Activated CD8-positive, alpha-beta memory T cell treated with anti-CD3 and anti-CD28 coated beads for 48 hours (primary cell): ENCODE measurements around the gene AMELY.
"Not testable (repeated sequence)": the region's sequence is repeated elsewhere in the genome, so short reads cannot be mapped to it uniquely, and the experiment has no call there.

Source experiments
- DNase-seq, 3 experiments: peaks; one replicate each; pipeline ENCODE4 v3.0.0-alpha.2; 2020; ENCODE audit warnings: low read depth in 2 of 3, low spot score in 2 of 3

AMELY gene, protein sequence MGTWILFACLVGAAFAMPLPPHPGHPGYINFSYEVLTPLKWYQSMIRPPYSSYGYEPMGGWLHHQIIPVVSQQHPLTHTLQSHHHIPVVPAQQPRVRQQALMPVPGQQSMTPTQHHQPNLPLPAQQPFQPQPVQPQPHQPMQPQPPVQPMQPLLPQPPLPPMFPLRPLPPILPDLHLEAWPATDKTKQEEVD

DNA sequence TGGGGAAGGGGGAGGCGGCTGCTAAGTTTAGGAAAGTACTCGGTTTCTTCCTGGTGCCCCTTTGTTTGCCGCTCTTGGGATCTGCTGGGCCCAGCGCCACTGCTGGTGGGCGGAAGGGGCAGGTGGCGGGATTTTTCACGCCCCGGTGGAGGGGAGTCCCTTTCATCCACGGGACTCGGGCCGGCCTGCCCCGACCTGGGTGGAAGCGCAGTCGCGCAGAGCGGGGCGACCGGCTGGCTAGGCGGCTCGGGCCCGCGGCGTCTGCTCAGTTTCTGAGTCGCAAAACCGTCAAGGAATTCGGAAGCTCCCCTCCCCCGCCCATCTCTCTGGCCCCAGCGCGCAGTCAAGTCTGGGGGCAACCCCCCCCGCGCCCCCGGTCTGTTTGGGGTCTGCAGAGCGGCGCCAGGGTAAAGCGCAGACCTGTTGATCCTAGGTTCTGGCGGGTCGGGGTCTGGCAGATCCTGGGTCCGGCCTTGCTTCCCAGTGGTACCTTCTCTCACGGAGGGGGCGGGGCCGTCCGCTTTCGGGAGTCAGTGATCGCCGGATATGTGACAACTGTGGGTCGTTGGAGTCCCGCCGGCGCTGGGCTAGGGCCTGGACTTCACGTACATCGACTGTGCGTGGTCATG lies at the start of gene AMELY:
AMELY (minus strand) TSS at position 500 of the 629 bp plus-strand sequence. CDS start 39,144 bp downstream, outside the sequence.
- DNase-seq = no peak

DNA sequence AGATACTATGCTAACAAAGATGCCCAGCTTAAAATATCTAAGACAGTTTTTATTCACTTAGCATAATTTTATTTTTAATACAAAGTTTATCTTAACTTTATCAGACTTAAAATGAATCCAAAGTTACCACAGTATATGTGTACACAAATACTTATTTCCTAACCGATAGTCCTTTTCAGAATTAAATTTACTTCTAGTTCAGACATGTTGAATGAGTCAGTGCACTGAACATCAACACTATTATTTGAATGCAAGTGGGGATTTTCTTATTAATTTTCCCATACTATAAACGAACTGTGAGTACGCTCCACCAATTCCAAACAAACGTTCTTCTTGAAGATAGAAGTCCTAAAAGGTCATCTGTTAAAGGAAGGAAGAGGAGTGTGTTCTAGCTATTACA lies 38.4 kb upstream of the AMELY start:
- DNase-seq = no peak

DNA sequence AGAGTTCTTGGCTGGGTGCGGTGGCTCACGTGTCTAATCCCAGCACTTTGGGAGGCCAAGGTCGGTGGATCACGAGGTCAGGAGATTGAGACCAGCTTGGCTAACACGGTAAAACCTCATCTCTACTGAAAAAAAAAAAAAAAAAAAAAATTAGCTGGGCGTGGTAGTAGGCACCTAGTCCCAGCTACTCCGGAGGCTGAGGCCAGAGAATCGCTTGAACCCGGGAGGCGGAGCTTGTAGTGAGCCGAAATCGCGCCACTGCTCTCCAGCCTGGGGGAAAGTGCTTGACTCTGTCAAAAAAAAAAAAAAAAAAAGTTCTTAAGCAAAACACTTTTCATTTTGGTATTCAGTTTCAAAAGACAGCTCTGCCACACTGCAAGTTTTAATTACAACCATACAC lies 36.8 kb upstream of the AMELY start:
- no peak for DNase-seq

DNA sequence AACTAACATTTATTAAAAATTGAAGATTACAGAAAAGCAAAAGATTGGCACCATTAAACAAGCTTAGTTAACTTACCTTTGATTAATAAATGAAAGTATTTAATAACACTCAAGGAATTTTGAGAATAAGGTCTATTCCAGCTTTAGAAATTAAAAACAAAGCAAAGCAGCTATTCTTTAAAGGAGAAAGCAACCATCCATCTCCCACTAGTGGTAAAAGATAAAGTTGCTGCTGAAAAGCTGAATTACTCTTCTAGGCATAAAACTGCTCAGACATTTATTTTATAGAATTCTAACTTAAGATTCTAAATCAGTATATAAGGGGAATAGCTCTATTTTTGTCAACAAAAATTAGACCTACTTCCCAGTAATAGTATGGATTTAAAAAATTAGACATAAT lies 36.1 kb upstream of the AMELY start:
- DNase-seq = no peak

DNA sequence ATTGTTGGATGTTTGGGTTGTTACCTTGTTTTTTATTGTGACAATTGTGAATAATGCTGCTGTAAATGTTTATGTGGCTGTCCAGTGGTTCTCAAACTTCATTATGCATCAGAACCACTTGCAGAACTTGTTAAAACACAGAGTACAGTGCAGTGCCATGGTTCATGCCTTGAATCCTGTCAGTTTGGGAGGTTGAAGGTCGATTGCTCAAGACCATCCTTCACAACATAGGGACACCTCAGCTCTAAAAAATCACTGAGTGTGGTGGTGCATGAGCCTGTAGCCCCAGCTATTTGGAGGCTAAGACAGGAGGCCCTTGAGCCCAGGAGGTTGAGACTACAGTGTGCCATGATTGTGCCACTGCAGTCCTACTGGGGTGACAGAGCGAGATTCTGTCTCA lies 23.9 kb upstream of the AMELY start:
- DNase-seq = no peak

DNA sequence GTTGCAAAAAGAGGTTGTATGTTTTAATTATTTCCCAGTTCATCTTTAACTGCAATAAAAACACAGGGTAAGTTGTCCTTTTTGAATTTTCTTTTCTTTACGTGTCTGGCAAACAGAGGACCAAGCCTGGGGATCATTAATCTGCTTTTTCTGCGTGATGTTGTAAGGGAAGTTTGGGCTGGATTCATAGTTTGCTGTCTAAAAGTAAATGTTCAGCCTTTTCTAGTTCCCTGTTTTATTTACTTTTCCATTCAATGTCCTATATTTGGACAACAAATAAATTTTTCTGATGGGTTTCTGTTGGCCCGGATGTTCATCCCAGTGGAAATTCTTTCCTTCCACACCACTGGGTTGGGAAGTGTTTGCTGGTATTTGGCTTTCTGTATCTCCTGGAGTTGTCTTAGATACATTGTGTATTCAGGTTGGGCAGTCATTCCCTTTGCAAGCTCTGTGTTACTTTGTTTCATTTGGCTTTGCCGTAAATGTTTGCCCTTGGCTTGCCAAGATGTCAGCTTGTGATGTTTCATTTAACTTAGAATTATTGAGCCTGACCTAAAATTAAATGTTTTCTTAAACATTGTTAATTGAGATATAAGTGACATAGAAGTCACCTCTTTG lies 20.3 kb upstream of the AMELY start:
- no peak for DNase-seq

DNA sequence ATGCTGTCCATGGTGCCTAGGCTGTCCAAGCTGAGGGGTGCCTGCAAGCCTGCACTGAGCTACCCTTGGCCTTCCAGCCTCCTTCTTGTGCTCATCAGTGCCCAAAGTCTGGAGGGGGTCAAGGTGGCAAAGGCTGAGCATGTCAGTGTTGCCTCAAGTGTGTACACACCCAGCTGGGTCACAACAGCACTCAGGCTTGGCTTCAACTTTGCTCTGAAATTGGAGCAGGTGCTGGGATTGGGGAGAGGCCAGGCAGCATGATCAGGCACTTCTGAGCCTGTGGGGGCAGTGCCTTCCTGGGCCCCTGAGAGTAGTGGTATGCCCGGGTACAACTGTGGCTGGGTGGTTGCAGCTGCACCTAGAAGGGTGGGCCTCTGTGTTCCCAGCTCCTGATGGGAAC lies 17.7 kb upstream of the AMELY start:
- no peak for DNase-seq

DNA sequence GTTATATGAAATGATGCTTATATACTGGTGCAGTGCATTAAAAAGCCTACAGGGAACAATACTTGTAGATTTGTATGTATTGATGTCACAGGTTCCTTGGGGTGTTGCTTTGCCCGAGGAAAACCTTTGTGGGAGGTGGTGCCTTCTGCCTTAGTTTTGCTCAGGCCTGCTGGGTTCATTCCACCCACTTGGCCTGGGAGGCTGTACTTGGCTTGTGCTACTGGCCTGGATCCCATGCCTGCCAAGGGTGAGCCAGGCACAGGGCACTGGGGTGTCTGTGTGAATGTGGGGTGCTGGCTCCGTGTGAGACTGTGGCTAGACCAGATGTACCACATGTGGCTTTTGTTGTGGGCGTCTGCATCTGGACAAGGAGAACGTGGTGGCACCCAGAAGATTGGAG lies 16.7 kb upstream of the AMELY start:
- no peak for DNase-seq

DNA sequence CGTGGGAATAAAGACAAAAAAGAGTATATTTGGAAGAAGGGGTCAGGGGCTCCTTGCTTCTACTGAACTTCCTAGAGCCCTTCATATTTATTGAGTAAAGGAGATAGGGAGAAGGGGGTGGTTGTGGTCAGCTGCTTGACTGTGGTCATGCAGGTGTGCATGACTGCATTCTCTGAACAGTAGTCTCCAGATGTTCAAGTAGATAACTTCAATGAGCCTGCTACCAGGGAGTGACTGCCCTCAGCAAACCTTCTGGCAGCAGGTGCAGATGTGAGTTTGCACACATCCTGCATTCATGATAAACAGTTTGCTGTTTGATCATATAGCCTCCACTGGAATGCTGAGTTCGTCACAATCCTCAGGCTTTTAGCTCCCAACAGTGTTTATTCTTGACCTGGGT lies 9.5 kb upstream of the AMELY start:
- DNase-seq = no peak

DNA sequence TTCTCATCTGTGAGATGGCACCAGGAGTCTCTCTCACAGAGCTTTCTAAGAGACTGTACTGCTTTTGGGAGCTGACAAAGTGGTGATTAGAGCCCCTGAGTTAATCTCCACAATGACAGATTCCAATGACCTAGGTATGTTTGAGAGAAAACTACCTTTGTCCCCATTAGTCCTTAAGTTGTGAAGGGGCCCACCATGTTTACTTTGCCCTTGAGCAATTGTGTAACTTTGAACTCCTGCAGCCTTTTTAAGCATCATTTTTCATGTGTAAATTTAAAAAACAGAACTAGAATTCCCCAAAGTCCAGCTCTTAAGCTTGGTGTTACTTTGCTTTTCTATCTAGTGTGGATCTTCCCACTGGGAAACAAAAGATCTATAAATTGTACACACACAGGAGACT lies 1.8 kb upstream of the AMELY start:
- DNase-seq = no peak

DNA sequence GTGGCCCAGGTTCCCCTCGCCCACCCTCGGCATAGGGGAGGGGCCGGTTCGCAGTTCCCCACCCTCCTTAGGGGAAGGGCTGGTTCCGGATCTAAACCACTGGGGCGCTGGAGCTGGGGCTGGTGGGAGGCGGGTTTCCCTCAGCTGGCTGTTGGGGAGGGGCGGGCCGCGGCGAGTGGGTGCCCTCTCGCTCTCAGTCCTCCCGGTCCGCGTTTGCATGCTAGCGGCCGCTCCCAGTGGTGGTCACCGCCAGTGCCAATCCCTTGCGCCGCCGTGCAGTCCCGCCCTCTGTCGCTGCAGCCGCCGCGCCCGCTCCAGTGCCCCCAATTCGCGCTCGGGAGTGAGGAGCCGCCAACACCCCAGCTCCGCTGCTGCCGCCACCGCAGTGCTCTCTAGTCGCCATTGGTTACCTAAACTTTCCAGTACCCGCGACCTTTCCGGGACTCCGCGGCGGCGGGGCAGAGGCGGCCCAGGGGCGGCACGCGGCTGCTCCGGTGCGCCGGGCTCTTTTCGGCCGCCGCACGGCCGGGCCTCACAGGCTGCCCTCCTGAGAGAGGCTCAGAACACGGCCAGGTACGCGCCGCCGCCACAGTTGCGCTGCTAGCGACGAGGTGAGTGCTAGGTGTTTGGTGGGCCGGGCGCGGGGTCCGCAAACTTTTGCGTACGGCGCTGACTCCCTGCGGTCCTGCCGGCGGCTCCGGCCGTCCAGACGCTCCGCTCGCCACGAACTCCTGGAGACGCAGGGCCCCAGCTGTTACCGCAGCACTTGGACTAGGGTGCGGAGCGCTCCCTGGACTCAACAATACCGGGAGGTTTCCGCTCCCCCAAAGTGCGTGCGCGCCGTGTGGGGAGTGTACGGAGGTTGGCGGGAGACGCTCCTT lies 940 bp downstream of the AMELY start, which contains the start of gene TBL1Y:
TBL1Y (plus strand) TSS at position 326 of the 881 bp plus-strand sequence. CDS start 114,388 bp downstream, outside the sequence.
- DNase-seq = no peak

DNA sequence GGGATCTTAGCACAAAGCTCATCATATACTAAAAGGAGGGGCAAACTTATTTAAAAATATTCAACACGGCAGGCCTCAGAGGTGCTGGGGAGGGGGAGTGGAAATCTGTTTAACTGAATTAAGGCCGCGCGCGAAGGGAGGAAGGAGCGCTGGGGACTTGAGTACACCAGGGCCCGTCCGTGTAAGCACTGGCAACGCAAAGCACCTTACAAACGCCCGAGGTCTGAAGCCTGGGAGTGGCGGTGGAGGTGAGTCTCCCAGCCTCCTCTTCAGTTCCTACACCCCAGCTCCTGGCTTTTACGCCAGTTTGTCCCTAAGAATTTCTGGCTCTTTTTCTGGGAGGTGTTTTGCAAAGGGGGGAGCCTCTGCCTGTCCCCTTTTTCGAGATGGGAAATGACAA lies 1.7 kb downstream of the AMELY start:
- DNase-seq = no peak

DNA sequence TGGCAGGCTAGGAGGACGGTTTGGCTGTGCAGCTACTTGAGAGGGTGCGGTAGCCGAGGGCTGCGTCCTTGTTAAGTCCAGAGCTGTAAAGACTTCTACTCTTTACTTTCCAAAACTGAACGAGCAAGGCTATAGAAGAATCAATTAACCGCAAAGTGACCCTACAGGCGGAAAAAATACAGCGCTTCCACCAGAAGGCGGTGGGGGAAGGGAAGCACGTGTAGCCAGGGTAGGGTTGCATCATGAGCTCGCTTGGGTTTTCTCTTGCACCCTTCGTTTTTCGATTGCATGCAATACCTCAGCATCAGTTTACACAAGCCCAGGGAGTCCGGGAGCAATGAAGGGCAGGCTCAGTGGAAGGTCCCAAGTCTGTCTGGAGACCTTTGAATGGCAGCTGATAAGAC lies 2.4 kb downstream of the AMELY start:
- DNase-seq = no peak

DNA sequence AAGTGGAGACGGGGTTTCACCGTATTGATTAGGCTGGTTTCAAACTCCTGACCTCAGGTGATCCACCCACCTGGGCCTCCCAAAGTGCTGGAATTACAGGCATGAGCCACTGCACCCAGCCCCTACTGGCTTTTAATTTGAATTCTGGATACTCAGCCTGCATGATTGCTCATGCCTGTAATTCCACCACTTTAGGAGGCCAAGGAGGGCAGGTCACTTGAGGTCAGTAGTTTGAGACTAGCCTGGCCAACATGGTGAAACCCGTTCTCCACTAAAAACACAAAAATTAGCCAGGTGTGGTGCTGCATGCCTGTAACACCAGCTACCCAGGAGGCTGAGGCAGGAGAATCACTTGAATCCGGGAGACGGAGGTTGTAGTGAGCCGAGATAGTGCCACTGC lies 3.5 kb downstream of the AMELY start:
- not testable (repeated sequence) for DNase-seq

DNA sequence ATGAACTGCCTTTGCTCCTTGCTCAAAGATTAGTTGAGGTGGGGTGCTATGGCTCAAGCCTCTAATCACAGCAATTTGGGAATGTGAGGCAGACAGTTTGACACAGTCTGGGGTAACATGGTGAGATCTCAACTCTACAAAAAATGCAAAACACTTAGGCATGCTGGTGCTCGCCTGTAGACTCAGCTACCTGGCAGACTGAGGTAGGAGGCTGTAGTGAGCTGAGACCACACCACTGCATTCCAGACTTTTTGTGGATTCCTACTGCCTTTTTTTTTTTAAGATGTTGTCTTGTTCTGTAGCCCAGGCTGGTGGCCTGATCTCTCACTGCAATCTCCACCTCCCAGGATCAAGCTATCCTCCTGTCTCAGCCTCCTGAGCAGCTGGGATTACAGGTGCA lies 4.0 kb downstream of the AMELY start:
- DNase-seq = no peak

DNA sequence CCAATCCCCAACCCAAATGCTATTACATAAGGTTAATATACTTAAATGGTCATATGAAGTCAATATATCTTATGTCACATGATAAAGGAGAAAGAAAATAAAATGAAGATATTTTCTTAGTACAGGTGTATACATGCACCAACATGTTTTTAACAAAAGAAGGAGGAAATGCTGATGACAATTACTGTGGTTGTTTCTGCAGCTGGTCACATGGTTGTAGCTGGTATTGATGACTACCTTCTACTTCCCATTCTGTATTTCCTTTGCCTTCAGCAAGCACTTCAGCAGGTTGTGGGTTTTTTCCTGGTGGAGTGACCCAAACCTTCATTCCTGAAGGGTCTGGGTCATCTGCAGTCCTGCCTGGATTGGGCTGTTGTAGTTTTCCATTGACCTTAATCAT lies 9.4 kb downstream of the AMELY start:
- DNase-seq = not testable (repeated sequence)

DNA sequence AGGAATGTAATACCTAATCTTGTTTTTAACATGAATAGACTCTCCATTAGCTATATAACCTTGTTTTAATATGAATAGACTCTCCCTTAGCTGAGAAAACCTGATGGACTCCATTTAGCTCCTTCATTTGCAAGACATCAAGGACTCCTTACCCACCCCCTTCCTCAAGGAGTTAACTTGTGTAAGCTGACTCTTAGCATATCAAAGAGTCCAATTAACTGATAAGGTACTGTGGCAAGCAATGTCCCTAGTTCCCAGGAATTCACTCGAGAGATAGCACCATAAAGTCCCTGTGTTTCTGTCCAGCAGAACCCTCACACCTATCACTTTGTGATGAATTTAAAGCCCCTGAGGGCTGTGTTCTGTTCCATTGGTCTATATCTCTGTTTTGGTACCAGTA lies 16.3 kb downstream of the AMELY start:
- no peak for DNase-seq

DNA sequence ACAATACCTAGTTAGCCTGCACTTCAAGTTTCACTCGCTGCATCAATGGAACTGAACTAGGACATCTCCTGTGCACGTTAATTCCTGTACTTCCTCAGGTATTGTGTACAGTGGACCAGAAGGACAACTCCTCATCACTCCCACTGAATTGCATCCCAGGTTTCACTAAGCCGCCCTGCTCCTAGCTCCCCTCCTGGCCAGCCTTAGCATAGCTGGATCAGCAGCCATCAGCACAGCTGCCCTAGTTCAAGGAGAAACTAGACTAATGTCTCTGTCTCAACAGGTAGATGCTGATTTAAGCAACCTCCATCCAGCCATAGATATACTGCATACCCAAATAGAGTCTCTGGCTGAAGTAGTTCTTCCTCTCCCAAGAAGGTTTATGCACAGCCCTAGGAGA lies 17.1 kb downstream of the AMELY start:
- no peak for DNase-seq

DNA sequence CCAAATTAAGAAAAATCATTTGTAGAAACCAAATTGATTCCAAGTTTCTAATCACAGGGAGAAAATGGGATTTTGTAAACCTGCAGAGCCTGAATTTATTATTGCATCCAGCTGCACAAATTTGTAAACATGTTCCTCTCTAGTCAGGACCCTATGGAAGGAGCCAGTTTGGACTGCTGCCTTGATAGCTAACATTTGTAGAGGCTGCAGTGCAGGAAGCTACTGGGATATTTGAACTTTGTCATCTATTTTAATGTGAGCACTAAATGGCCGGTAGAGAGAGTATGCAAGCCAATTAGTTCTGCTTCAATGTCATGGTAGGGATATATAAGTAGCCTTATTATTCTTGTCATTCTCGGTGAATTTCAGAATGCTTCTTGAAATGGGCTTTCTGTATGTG lies 62.2 kb downstream of the AMELY start:
- no peak for DNase-seq

DNA sequence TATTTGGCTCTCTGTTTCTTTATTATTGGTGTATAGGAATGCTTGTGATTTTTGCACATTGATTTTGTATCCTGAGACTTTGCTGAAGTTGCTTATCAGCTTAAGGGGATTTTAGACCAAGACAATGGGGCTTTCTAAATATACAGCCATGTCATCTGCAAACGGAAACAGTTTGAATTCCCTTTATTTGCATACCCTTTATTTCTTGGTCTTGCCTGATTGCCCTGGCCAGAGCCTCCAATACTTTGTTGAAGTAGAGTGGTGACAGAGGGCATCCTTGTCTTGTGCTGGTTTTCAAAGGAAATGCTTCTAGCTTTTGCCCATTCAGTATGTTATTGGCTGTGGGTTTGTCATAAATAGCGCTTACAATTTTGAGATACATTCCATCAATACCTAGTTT lies 68.9 kb downstream of the AMELY start:
- DNase-seq = not testable (repeated sequence)
